Mesothelial cell of epicardium (in vitro differentiated cells): ENCODE measurements around the gene AQP1. TPM values are rescaled to one million over a fixed set of nuclear protein-coding genes. Genes with fewer than 3 reads are reported as not detected.

ENCODE experiments used
- DNase-seq, 2 experiments: peaks; one replicate each; pipeline ENCODE4 v3.0.0; 2021; ENCODE audit warnings: low spot score in 2 of 2; ENCODE audit not compliant: unreplicated experiment in 2 of 2
- H3K27ac Mint-ChIP-seq: 2 replicates; pipeline ENCODE4 v1.8.0; 2021; ENCODE audit warnings: mixed read lengths
- H3K27me3 Mint-ChIP-seq: 2 replicates; pipeline ENCODE4 v1.8.0; 2021; ENCODE audit warnings: low read depth, mixed read lengths
- H3K36me3 Mint-ChIP-seq: 2 replicates; pipeline ENCODE4 v1.8.0; 2021; ENCODE audit warnings: mixed read lengths
- H3K4me1 Mint-ChIP-seq: 2 replicates; pipeline ENCODE4 v1.8.0; 2021; ENCODE audit warnings: mixed read lengths
- H3K4me3 Mint-ChIP-seq: 2 replicates; pipeline ENCODE4 v1.8.0; 2021; ENCODE audit warnings: mild to moderate bottlenecking, moderate library complexity, mixed read lengths
- H3K9me3 Mint-ChIP-seq: 2 replicates; pipeline ENCODE4 v1.8.0; 2021; ENCODE audit warnings: mixed read lengths
- total RNA-seq: library from RNA; stranded (reverse); gene quantifications from 3 replicates; pipeline ENCODE4 v1.2.1, GENCODE V29; 2021
- TF ChIP-seq, protein P1 (sequence below): fragments of 200-600 bp; sonication (generic); IDR thresholded peaks from one replicate; pipeline ENCODE4 v1.5.0; 2021; ENCODE audit warnings: antibody characterized with exemption; ENCODE audit not compliant: unreplicated experiment

Gene AQP1
- total RNA-seq, 1 donor from 2014 or later, result 10.9 TPM

DNA sequence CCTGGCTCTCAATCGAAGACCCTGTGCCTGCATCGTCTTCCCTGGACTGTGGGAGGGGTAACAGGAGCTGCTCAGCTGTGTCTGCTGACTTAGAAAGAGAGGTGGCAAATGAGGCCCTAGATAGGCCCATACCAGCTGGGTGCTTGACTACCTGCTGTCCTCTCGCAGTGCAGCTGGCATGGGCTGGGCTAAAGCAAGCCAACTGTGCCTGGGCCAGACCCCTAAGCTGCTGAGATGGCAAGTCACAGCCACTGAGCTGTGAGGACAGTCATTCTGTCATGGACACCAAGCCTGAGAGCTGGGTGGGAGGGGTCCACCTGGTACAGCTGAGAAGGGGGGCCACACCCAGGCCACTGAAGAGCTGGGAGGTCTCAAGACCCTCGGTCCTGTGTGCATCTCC lies 45.8 kb upstream of the AQP1 start:
- Mint-ChIP-seq H3K36me3 (no peaks in the 10 kb centered on the region), H3K27ac (no peak overlapping the region), H3K27me3 (no peaks in the 10 kb centered on the region), H3K4me1 (no peaks in the 10 kb centered on the region), H3K4me3 (no peak overlapping the region), H3K9me3 (no peaks in the 10 kb centered on the region)
- DNase-seq, result no peak
- TF ChIP-seq, protein P1, sequence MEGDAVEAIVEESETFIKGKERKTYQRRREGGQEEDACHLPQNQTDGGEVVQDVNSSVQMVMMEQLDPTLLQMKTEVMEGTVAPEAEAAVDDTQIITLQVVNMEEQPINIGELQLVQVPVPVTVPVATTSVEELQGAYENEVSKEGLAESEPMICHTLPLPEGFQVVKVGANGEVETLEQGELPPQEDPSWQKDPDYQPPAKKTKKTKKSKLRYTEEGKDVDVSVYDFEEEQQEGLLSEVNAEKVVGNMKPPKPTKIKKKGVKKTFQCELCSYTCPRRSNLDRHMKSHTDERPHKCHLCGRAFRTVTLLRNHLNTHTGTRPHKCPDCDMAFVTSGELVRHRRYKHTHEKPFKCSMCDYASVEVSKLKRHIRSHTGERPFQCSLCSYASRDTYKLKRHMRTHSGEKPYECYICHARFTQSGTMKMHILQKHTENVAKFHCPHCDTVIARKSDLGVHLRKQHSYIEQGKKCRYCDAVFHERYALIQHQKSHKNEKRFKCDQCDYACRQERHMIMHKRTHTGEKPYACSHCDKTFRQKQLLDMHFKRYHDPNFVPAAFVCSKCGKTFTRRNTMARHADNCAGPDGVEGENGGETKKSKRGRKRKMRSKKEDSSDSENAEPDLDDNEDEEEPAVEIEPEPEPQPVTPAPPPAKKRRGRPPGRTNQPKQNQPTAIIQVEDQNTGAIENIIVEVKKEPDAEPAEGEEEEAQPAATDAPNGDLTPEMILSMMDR, result no peak

DNA sequence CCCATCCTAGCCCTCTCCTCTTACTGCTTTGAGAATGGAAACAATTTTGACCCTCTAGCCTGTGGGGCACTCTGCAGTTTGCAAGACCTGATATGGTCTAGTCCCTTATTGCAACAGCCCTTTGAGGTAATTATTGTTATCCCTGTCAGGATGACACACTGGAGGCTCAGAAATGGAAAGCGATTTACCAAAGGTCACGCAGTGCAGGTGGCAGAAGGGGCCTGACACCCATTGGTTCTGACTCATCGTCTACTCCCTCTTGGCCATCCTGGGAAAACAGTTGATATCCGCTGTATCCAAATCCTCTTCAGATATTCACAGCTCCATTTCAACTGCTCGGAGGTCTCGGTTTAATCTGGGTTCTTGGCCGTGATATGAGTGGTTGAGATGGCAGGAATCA lies 44.7 kb upstream of the AQP1 start:
- Mint-ChIP-seq H3K27me3 (no peaks in the 10 kb centered on the region), H3K4me1 (no peaks in the 10 kb centered on the region), H3K4me3 (no peak overlapping the region), H3K9me3 (no peaks in the 10 kb centered on the region), H3K36me3 (no peaks in the 10 kb centered on the region), H3K27ac (no peak overlapping the region)
- TF ChIP-seq, protein P1, result no peak
- no peak for DNase-seq

DNA sequence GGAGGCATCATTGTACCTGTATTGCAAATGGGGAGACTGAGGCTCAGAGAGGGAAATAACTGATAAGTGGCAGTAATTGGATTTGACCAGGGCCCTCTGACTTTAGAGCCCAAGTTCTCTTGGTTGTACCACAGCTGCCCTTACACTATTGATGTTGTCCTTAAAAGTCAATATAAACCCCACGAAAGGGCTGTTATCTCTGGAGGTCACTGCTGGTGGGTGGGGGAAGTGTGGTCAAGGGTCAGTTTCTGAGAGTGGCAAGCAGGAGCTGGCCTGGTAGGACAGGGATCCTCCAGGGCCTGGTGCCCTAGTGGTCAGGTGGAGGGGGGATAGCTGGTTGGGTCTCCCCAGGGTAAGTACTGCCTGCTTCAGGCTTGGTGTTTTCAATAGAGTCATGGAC lies 44.2 kb upstream of the AQP1 start:
- DNase-seq, result no peak
- TF ChIP-seq, protein P1, result no peak
- Mint-ChIP-seq H3K9me3 (no peaks in the 10 kb centered on the region), H3K36me3 (no peaks in the 10 kb centered on the region), H3K27ac (no peak overlapping the region), H3K27me3 (no peaks in the 10 kb centered on the region), H3K4me1 (no peaks in the 10 kb centered on the region), H3K4me3 (no peak overlapping the region)

DNA sequence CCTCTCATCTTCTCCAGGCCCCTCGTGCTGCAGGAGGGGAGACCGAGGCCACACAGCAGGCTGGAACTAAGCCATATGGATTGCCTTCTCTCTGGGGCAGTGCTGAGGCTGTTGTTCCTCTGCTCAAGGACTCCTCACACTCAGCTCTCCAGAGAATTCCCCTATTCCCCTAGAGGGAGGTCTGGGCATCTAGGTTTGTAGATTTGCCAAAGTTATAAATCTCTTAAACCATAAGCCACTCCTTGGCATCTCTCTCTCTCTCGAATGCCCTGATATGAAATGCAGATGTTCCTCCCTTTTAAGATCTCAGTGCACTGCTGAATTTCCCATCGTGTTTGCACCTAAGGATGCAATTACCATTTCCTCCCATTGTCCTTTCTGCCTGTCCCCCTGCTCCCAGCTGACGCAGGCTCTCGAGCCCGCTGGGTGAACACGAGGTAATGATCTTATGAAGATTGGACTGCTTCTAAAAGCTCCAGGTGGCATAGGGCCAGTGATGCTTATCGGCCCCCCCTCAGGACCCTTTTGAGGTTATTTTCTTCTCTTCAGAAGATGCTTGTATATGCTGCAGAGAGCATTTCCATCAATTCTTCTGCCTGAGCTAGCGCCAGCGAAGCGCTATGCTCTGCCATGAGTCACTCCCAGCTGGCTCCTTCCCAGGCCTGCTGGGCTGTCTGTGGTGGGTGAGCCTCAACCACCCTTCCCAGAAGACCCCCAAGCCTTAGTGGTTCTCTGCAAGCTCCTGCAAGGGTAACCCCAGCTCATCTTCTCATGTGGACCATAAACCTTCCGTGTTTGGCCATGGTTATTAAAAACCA lies 41.6 kb upstream of the AQP1 start:
- Mint-ChIP-seq H3K4me1 (no peaks in the 10 kb centered on the region), H3K27ac (no peak overlapping the region), H3K9me3 (no peaks in the 10 kb centered on the region), H3K27me3 (no peaks in the 10 kb centered on the region), H3K4me3 (no peak overlapping the region), H3K36me3 (peaks cover 4% of the 10 kb centered on the region)
- TF ChIP-seq, protein P1, result no peak
- no peak for DNase-seq

DNA sequence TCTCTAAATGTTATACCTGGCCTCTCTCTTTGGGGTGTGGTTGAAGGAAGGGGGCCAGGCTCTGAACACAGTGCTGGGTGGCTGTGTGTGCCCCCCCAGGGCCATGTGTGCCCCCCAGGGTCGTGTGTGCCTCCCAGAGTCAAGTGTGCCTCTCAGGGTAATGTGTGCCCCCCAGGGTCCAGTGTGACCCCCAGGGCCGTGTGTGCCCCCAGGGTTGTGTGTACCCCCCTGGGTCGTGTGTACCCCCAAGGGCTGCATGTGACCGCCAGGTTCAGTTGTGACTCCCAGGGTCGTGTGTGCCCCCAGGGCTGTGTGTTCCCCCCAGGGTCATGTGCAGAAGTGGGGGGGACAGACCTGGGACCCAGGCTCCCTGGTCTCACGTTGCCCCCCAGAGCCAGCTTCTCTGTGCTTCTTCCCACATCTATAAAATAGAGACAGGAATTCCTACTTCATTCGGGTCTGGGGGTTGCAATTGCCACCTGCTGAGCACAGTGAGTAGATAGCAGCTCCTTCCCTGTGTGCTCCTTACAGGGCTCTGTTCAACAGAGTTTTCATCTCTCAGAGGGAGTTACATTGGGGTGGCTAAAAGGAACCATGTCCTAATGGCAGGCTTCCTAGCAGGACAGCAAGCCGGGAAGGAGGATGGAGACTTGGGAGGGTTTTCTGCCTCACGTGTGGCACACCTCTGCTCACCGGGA lies 40.7 kb upstream of the AQP1 start:
- no peaks in the 10 kb centered on the region for H3K9me3 Mint-ChIP-seq
- TF ChIP-seq, protein P1, result no peak
- H3K27me3 Mint-ChIP-seq, result no peaks in the 10 kb centered on the region
- no peak for DNase-seq
- no peak overlapping the region for H3K4me3 Mint-ChIP-seq
- H3K4me1 Mint-ChIP-seq, result no peaks in the 10 kb centered on the region
- peaks cover 11% of the 10 kb centered on the region for H3K36me3 Mint-ChIP-seq
- no peak overlapping the region for H3K27ac Mint-ChIP-seq
